ENCODE measurements around the gene RFFL.

GRCh38 chr17:35069311-35069710 lies 5.8 kb upstream of the RFFL start:
- TF ChIP-seq CTCF (IDR thresholded peaks at IDR 0.05; ENCODE audit: low read depth, low read length, poor library complexity, severe bottlenecking) = no peak
- no peak for TF ChIP-seq EZH2phosphoT487 (IDR thresholded peaks at IDR 0.05; ENCODE audit: borderline replicate concordance, low read length)
